ENCODE data around the gene TM4SF1. TPM values are rescaled to one million over a fixed set of nuclear protein-coding genes. Genes with fewer than 3 reads are reported as not detected.

TM4SF1 gene
- total RNA-seq, 2 experiments from 2014 or later, result not detected

- DNase-seq (no peak), ATAC-seq (no peak)
- ChIA-PET CTCF (interaction anchor here (1.0 kb wide), 1 partner anchor 195 kb away, joined by 3 read pairs; no protein-coding TSS in a partner anchor), POLR2A (interaction anchor here (0.9 kb wide), 1 partner anchor 12 kb away, joined by 3 read pairs; no protein-coding TSS in a partner anchor)
- H3K27ac Mint-ChIP-seq, result no peak overlapping the region
- intact Hi-C loops (cut with micrococcal nuclease), result no loop called here
- TF ChIP-seq CTCF (IDR thresholded peaks at IDR 0.05), result no peak
- H3K27me3 Mint-ChIP-seq, result peaks cover 4% of the 10 kb centered on the region
- H3K9me3 Mint-ChIP-seq, result no peaks in the 10 kb centered on the region
- no peaks in the 10 kb centered on the region for H3K4me1 Mint-ChIP-seq (ENCODE audit: low read depth)
- no peak overlapping the region for H3K4me3 Mint-ChIP-seq
- no peaks in the 10 kb centered on the region for H3K36me3 Mint-ChIP-seq (ENCODE audit: low read depth)
These were observed 4.0 kb downstream of the TM4SF1 start for GRCh38 chr3:149373235-149374125.

GRCh38 chr3:149371723-149372114 lies 5.7 kb downstream of the TM4SF1 start:
- H3K36me3 Mint-ChIP-seq (ENCODE audit: low read depth), result no peaks in the 10 kb centered on the region
- H3K9me3 Mint-ChIP-seq, result no peaks in the 10 kb centered on the region
- peaks cover 7% of the 10 kb centered on the region for H3K4me1 Mint-ChIP-seq (ENCODE audit: low read depth)
- intact Hi-C loops (cut with micrococcal nuclease), result no loop called here
- CTCF ChIA-PET, result no interaction called here
- no peak overlapping the region for H3K27ac Mint-ChIP-seq
- ATAC-seq (no peak), DNase-seq (no peak)
- TF ChIP-seq CTCF (IDR thresholded peaks at IDR 0.05), result no peak
- H3K4me3 Mint-ChIP-seq, result no peak overlapping the region
- POLR2A ChIA-PET, result no interaction called here
- peaks cover 4% of the 10 kb centered on the region for H3K27me3 Mint-ChIP-seq

GRCh38 chr3:149371001-149371722 lies 6.3 kb downstream of the TM4SF1 start:
- peaks cover 9% of the 10 kb centered on the region for H3K4me1 Mint-ChIP-seq (ENCODE audit: low read depth)
- no peak for DNase-seq
- no peak for ATAC-seq
- no peak overlapping the region for H3K27ac Mint-ChIP-seq
- TF ChIP-seq CTCF (IDR thresholded peaks at IDR 0.05), result no peak
- no peaks in the 10 kb centered on the region for H3K36me3 Mint-ChIP-seq (ENCODE audit: low read depth)
- peaks cover 4% of the 10 kb centered on the region for H3K27me3 Mint-ChIP-seq
- H3K4me3 Mint-ChIP-seq, result no peak overlapping the region
- CTCF ChIA-PET, result no interaction called here
- POLR2A ChIA-PET, result no interaction called here
- intact Hi-C loops (cut with micrococcal nuclease), result no loop called here
- no peaks in the 10 kb centered on the region for H3K9me3 Mint-ChIP-seq

GRCh38 chr3:149369991-149370866 lies 7.2 kb downstream of the TM4SF1 start:
- H3K27me3 Mint-ChIP-seq, result peaks cover 4% of the 10 kb centered on the region
- ATAC-seq (no peak), DNase-seq (no peak)
- CTCF ChIA-PET, result no interaction called here
- POLR2A ChIA-PET, result no interaction called here
- H3K27ac Mint-ChIP-seq, result no peak overlapping the region
- no peaks in the 10 kb centered on the region for H3K36me3 Mint-ChIP-seq (ENCODE audit: low read depth)
- H3K4me3 Mint-ChIP-seq, result no peak overlapping the region
- H3K4me1 Mint-ChIP-seq (ENCODE audit: low read depth), result peaks cover 9% of the 10 kb centered on the region
- intact Hi-C loops (cut with micrococcal nuclease), result no loop called here
- TF ChIP-seq CTCF (IDR thresholded peaks at IDR 0.05), result no peak
- H3K9me3 Mint-ChIP-seq, result no peaks in the 10 kb centered on the region

All from activated CD8-positive, alpha-beta T cell treated with anti-CD3 and anti-CD28 coated beads for 36 hours (primary cell).